Astrocyte of the spinal cord (primary cell): Measurements from ENCODE around the gene CDK5RAP3.

ENCODE experiments used
- DNase-seq: peaks from one replicate; pipeline ENCODE4 v3.0.0; 2011; ENCODE audit warnings: low read depth, low spot score
- H3K4me3 ChIP-seq: 2 replicates; pipeline ENCODE4 v1.5.1; 2011; ENCODE audit warnings: low read depth, mild to moderate bottlenecking, low read length, moderate library complexity
- CTCF ChIP-seq: IDR thresholded peaks from 2 replicates; pipeline ENCODE4 v1.5.1; 2012; ENCODE audit warnings: low read depth, mild to moderate bottlenecking, low read length, inconsistent platforms
- in situ Hi-C: cut with HindIII; loops from 2 replicates; pipeline ENCODE4 v1.10.0; 2017; ENCODE audit warnings: low sequenced_read_pairs

The CDK5RAP3 gene

GRCh38 chr17:48025040-48025903 lies 54.4 kb downstream of the CDK5RAP3 start:
- TF ChIP-seq CTCF, result peak; percentile 81
- H3K4me3 ChIP-seq, result peak overlapping the region; percentile 53
- DNase-seq, result peak; percentile 97
- in situ Hi-C loops, result no loop called here

GRCh38 chr17:48025904-48026501 lies 55.1 kb downstream of the CDK5RAP3 start:
- no peak overlapping the region for H3K4me3 ChIP-seq
- in situ Hi-C loops, result no loop called here
- DNase-seq, result peak; percentile 25
- no peak for TF ChIP-seq CTCF

- peak; percentile 95 for TF ChIP-seq CTCF
- in situ Hi-C loops, result no loop called here
- peak; percentile 87 for DNase-seq
- H3K4me3 ChIP-seq, result no peak overlapping the region
These were observed 55.8 kb downstream of the CDK5RAP3 start for GRCh38 chr17:48026502-48027321.

GRCh38 chr17:48027322-48027981 lies 56.5 kb downstream of the CDK5RAP3 start:
- no peak for TF ChIP-seq CTCF
- in situ Hi-C loops, result no loop called here

GRCh38 chr17:48028736-48029135 lies 57.8 kb downstream of the CDK5RAP3 start:
- no peak for DNase-seq
- in situ Hi-C loops, result no loop called here
- no peak overlapping the region for H3K4me3 ChIP-seq
- no peak for TF ChIP-seq CTCF

More at GRCh38 chr17:48027322-48027981, 56.5 kb downstream of the CDK5RAP3 start:
- H3K4me3 ChIP-seq, result no peak overlapping the region
- DNase-seq, result no peak

GRCh38 chr17:48030531-48030930 lies 59.6 kb downstream of the CDK5RAP3 start:
- no peak overlapping the region for H3K4me3 ChIP-seq
- in situ Hi-C loops, result no loop called here
- TF ChIP-seq CTCF, result no peak
- peak; percentile 55 for DNase-seq
